Fibroblast of skin of right biceps (primary cell): ENCODE data around the gene SLC9A5.
A peak's percentile ranks its signal among the peaks of the same experiment; 100 is the strongest.

Source experiments
- DNase-seq: peaks from one replicate; pipeline ENCODE4 v3.0.0-alpha.2; 2013

SLC9A5 gene

GRCh38 chr16:67282447-67282805 lies 33.6 kb downstream of the SLC9A5 start:
- no peak for DNase-seq

- peak; percentile 37 for DNase-seq
Observed at GRCh38 chr16:67283039-67283825, 34.5 kb downstream of the SLC9A5 start.

GRCh38 chr16:67283826-67284555 lies 35.2 kb downstream of the SLC9A5 start:
- no peak for DNase-seq

GRCh38 chr16:67284699-67285646 lies 36.2 kb downstream of the SLC9A5 start:
- peak; percentile 21 for DNase-seq

DNA sequence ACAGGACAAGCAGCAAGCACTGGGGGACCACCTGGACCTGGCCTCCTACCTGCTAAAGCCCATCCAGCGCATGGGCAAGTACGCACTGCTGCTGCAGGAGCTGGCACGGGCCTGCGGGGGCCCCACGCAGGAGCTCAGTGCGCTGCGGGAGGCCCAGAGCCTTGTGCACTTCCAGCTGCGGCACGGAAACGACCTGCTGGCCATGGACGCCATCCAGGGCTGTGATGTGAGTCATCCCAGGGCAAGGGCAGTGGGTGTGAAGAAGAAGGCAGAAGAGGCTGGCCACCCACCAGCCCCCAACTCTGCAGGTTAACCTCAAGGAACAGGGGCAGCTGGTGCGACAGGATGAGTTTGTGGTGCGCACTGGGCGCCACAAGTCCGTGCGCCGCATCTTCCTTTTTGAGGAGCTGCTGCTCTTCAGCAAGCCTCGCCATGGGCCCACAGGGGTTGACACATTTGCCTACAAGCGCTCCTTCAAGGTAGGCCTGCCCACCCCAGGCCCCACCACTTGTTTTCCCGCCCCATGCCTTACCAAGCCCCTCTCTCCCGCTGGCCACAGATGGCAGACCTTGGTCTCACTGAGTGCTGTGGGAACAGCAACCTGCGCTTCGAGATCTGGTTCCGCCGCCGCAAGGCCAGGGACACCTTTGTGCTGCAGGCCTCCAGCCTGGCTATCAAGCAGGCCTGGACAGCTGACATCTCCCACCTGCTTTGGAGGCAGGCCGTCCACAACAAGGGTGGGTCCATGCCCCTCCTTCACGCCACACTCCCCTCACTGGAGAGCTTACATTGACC lies 37.9 kb downstream of the SLC9A5 start:
- no peak for DNase-seq

DNA sequence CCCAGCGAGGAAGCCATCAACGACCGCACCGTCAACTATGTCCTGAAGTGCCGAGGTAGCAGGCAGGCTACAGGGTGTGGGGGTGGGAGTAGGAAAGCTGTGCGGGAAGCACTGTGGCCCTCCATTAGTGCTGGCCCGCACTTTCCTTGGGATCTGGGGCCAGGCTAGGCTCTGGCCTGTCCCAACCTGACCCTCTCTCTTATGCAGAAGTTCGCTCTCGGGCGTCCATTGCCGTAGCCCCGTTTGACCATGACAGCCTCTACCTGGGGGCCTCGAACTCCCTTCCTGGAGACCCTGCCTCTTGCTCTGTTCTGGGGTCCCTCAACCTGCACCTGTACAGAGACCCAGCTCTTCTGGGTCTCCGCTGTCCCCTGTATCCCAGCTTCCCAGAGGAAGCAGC lies 39.2 kb downstream of the SLC9A5 start:
- DNase-seq = no peak

DNA sequence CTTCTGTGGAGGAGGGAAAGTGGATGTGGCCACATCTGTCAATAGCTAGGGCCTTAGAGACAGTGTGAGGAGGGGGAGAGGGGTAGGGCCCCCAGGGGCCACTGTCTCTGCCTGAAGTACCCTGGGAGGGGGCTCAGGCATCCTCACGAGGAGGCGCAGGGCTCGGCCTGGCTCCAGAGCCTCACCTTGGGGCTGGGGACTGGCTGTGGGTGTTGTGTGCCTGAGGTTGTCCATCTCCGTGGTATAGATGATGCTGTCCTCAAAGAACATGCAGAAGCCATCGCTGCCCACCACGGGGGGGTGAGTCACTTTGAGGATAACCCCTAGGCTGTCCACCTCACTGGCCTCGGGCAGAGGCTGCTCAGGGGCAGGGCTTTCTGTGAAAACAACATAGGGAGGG lies 42.7 kb downstream of the SLC9A5 start:
- no peak for DNase-seq

- DNase-seq = no peak
Observed at GRCh38 chr16:67294171-67294757, 45.5 kb downstream of the SLC9A5 start.

DNA sequence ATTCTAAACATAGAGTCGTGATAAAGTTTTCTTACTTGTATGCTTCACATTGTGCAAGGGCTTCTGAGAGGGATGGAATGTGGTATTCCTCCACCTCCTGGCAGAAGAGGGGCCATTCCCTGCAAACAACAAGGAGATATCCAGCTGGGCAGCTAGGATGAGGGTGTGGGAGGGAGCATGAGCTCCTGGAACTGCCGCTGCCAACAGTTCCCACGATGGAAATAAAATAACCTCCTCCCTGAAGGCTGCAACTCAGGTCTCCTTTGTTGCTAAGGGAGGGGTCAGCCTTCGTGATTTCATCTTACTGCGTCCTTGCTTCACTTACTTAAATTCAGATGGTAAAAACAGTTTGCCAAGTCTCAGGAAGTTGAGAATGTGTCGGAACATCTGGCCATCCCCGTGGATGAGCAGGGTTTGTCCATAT lies 46.2 kb downstream of the SLC9A5 start:
- DNase-seq = peak; percentile 40

- peak; percentile 85 for DNase-seq
Observed at GRCh38 chr16:67296420-67296819, 47.6 kb downstream of the SLC9A5 start.

DNA sequence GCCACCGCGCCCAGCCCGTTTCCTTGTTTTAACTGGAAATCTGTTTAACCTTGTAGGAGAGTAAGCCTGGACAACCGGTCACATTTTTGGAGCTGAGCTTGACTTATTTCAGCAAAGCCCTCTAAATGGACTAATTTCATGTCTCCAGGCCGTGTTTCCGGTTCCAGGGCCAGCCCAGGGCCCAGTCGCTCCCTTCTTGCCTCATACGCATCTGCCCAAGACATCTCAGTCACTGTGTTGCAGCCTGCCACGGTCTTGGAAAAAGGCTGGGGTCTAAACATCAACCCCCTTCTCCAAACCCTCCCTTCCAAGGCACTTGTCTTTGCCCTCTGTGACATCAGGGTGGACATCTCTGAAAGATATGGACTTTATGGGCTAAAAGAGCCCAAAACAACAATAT lies 49.5 kb downstream of the SLC9A5 start:
- no peak for DNase-seq

DNA sequence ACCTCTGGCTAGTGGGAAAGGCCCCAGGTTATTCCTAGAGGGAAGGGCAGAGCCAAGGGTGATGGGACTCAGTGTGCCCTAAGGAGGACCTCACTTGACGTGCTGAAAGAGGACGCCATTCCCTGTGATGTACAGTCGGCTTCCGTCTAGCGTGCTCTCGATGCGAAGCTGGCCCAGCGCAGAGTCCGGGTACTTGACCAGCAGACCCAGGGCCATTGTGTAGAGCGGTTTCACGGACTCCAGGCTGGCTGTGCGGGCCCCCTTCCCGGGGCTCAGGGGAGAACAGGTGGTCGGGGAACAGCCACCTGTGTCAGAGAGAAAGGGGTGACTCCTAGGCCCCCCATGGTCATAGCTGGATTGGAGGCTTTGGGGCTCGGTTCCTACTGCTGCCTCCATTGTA lies 50.5 kb downstream of the SLC9A5 start:
- no peak for DNase-seq

DNA sequence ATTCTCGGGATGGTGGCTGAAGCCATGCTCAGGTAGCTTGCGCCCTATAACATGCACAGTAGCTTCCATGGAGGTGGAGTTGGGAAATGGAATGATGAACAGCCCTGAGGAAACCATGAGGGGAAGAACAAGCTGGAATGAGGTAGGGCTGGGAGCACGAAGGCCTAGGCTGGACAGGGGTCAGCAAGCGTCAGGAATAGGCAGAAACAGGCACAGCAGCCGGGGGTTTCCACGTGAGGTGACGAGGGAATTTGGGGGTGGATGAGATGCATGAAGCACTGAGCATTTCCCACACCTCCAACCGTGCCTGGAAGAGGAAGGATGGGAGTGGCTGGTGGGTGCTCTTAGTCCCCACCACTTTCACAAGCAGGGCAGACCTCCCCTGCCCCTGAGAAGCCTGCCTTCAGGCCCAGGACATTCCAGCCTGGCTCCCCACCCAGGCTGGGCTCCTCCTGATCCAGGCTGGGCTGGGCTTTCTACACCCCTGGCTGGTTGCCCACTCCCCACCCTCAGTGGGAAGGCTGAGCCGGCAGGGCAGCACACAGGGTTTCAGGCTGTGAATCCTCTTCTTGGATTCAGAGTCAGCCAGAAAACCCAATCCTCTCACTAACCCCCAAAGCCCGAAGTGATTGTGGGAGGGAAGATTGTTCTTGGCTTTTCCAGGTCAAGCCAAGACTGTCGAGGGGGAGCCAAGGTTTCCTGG lies 52.5 kb downstream of the SLC9A5 start:
- DNase-seq = no peak

GRCh38 chr16:67302076-67302475 lies 53.3 kb downstream of the SLC9A5 start:
- no peak for DNase-seq

- no peak for DNase-seq
Observed at GRCh38 chr16:67302970-67303369, 54.2 kb downstream of the SLC9A5 start.

GRCh38 chr16:67304020-67304419 lies 55.2 kb downstream of the SLC9A5 start:
- DNase-seq = peak; percentile 26

- DNase-seq = no peak
Observed at GRCh38 chr16:67305216-67306071, 56.7 kb downstream of the SLC9A5 start.

DNA sequence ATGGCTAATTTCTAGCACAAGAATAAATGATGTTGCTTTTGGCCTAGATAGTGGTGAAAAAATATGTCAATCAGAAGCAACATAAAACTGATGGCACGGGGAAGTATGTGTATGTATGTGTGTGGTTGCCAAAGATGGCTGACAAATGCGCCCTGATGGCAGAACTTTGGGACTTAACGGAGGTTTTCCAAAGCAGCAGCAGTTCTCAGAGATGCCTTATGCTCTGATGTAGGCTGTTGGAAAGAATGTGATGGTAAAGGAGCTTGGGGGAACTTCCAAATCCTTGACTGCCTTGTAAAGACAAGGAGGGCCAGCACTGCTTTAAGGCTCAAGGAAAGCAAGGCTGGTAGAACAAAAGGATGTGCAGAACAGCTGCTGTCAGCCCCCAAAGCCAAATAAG lies 61.8 kb downstream of the SLC9A5 start:
- no peak for DNase-seq

DNA sequence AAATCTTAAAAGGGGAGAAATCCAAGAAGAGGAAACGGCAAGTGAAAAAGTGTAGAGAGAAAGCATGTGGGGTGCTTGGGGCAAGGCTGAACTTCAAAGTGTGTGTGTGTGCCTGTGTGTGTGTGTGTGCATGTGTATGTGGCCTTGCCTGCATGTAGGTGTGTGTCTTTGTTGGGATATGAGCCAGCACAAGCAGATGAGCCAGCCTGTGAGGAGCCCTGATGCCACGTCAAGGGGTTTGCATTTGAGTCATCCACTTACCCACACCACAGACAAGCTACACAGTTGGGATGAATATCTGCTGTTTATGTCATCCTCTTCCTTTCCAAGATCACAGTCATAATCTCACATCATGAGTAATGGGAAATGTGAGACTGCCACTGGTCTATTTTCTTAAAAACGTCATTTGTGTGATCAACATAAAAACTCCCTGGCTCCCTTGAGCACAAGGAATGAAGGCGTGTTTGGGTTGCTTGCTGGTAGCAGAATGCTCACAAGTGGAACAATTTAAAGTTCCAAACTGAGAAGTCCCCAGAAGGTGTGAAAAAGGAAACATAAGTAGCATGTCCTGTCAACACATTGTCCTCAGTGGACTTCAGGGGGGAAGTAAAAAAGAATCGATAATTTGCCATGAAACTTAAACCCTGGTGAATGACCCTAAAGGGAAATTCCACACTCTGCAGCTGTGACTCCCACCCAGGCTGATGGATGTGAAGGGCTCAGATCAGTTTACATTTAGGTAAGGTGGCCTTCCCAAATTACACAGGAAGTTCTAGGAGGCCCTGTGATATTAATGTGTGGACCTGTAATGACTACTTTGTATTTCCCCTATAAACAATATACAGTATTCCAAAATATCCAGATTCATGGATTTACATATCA lies 63.1 kb downstream of the SLC9A5 start:
- DNase-seq = peak; percentile 100
